Esophagus squamous epithelium (tissue), 4 donors: Measurements from ENCODE around the gene IDUA.

Experiments
- POLR2A ChIP-seq, 4 donors: fragments of 450-650 bp; IDR thresholded peaks; one replicate each; pipeline ENCODE4 v1.6.1; 2017; ENCODE audit warnings: antibody characterized with exemption in 4 of 4, mild to moderate bottlenecking in 4 of 4, moderate library complexity in 3 of 4
- TF ChIP-seq, protein P1 (sequence below), 6 experiments: fragments of 450-650 bp in 4 of 6; fragments of 200-600 bp in 2 of 6; sonication (generic) in 2 of 6; IDR thresholded peaks; one replicate each; pipeline ENCODE4 v1.5.1; 2016 to 2019; ENCODE audit warnings: antibody characterized with exemption in 6 of 6, mild to moderate bottlenecking in 4 of 6, moderate library complexity in 4 of 6

DNA sequence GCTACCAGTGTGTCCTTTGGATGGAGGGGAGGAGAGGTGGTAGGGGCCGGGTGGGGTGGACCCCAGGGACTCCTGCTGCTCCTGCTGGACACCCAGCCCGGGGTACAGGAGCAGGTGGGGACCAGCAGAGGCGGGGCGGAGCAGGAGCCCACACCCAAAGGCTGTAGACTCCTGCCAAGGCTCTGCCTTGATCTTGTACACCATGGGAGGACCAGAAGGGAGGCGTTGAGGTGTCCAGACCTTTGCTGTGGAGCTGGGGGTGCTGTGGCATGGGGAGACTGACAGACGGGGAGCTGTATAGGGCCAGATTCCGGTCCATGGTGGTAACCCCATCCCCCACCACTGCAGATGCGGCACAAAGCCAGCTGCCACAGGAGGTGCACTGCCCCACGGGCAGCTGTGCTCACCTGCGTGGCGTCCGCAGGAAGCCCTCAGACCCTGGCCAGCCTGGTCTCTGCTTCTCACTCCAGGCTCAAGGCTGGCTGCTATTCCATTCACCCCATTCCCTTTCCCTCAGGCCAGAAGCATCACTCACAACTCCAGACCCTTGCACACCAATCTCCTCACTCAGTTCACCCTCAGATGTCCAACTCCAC is 11.3 kb downstream of the IDUA start:
- TF ChIP-seq POLR2A (IDR thresholded peaks at IDR 0.05) = no peak
- TF ChIP-seq, protein P1, sequence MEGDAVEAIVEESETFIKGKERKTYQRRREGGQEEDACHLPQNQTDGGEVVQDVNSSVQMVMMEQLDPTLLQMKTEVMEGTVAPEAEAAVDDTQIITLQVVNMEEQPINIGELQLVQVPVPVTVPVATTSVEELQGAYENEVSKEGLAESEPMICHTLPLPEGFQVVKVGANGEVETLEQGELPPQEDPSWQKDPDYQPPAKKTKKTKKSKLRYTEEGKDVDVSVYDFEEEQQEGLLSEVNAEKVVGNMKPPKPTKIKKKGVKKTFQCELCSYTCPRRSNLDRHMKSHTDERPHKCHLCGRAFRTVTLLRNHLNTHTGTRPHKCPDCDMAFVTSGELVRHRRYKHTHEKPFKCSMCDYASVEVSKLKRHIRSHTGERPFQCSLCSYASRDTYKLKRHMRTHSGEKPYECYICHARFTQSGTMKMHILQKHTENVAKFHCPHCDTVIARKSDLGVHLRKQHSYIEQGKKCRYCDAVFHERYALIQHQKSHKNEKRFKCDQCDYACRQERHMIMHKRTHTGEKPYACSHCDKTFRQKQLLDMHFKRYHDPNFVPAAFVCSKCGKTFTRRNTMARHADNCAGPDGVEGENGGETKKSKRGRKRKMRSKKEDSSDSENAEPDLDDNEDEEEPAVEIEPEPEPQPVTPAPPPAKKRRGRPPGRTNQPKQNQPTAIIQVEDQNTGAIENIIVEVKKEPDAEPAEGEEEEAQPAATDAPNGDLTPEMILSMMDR (IDR thresholded peaks at IDR 0.05) = no peak
